Kidney (tissue), 14 donors: ENCODE measurements around the gene RBM42. TPM values are rescaled to one million over a fixed set of nuclear protein-coding genes. Genes with fewer than 3 reads are reported as not detected.
A peak's percentile ranks its signal among the peaks of the same experiment; 100 is the strongest.

Experiments used
- DNase-seq, 5 donors: peaks; one replicate each; pipeline ENCODE4 v3.0.0-alpha.2; 2013 to 2020
- FAIRE-seq: peaks from 2 replicates; lab custom pipeline; 2012; peaks lifted over from hg19 to GRCh38; lab: Jason Lieb, UNC
- H3K27ac ChIP-seq, 2 donors: one replicate each; pipeline ENCODE4 v1.7.0; 2013; ENCODE audit warnings: low read depth in 2 of 2, low read length in 2 of 2, inconsistent platforms in 1 of 2
- H3K27me3 ChIP-seq: one replicate; pipeline ENCODE4 v1.7.1; 2013; ENCODE audit warnings: low read length, inconsistent platforms; ENCODE audit not compliant: control insufficient read depth, insufficient read depth
- H3K36me3 ChIP-seq, 3 donors: one replicate each; pipeline versions ENCODE4 v1.7.0 to v1.7.1; 2013; ENCODE audit warnings: low read length in 3 of 3, control low read depth in 1 of 3, inconsistent platforms in 1 of 3; ENCODE audit not compliant: insufficient read depth in 3 of 3, control insufficient read depth in 2 of 3
- H3K4me1 ChIP-seq, 3 donors: one replicate each; pipeline versions ENCODE4 v1.7.0 to v1.7.1; 2013; ENCODE audit warnings: low read length in 3 of 3, inconsistent platforms in 1 of 3, low read depth in 1 of 3; ENCODE audit not compliant: control insufficient read depth in 2 of 3, insufficient read depth in 2 of 3
- H3K4me3 ChIP-seq, 3 donors: one replicate each; pipeline versions ENCODE4 v1.7.0 to v1.8.1; 2013; ENCODE audit warnings: low read length in 3 of 3, control low read depth in 1 of 3, inconsistent platforms in 1 of 3
- H3K9ac ChIP-seq, 3 donors: one replicate each; pipeline versions ENCODE4 v1.7.0 to v1.7.1; 2013; ENCODE audit warnings: low read length in 3 of 3, control low read depth in 1 of 3, inconsistent platforms in 1 of 3
- H3K9me3 ChIP-seq, 3 donors: one replicate each; pipeline versions ENCODE4 v1.7.0 to v1.7.1; 2013; ENCODE audit warnings: low read length in 3 of 3, control low read depth in 1 of 3, inconsistent platforms in 1 of 3; ENCODE audit not compliant: control insufficient read depth in 2 of 3, insufficient read depth in 1 of 3
- CTCF ChIP-seq: IDR thresholded peaks from 3 replicates; pipeline ENCODE4 v1.5.1; 2012; ENCODE audit warnings: mild to moderate bottlenecking, moderate library complexity, borderline replicate concordance; ENCODE audit not compliant: insufficient read depth; ENCODE audit errors: extremely low read depth
- intact Hi-C: fragments of 100-400 bp; cut with DNase I; formaldehyde crosslinking; loops from one replicate; pipeline ENCODE4 v1.11.1; 2022
- polyA plus RNA-seq: library from polyadenylated mRNA; stranded (reverse); fragments of 350-450 nt; fragmentation: Illumina TruSeq; extraction: RNeasy Lipid Tissue Mini Kit (QIAGEN cat#74804); gene quantifications from one replicate; pipeline ENCODE4 v1.2.3, GENCODE V29; 2014; ENCODE audit warnings: low read depth, low replicate concordance; ENCODE audit not compliant: insufficient read depth
- total RNA-seq: library from RNA; stranded (reverse); fragmentation: NEBNext Ultra II Directional; extraction: Animal tissue kit (Norgen Biotek cat#: 25700); gene quantifications from one replicate; pipeline ENCODE4 v1.2.1, GENCODE V29; 2021
- donor health status: control.
- donor health status: control.
- donor health status: control.
- donor health status: control.
- donor health status: control.
- donor health status: DM: yes; HTN: yes; CAD: no.
- donor health status: Normal renal cell carcinoma (clear cell type).

The RBM42 gene
- total and polyA plus RNA-seq, 2 donors from 2014 or later, result 77.6 to 78.1 TPM

- intact Hi-C loops, result no loop called here
- Histone ChIP-seq H3K4me1 (no peaks in the 10 kb centered on the region), H3K36me3 (no peaks in the 10 kb centered on the region), H3K9me3 (no peaks in the 10 kb centered on the region), H3K9ac (no peak overlapping the region), H3K27me3 (no peaks in the 10 kb centered on the region), H3K27ac (no peak overlapping the region), H3K4me3 (no peak overlapping the region)
- FAIRE-seq (no peak), DNase-seq (no peak)
- TF ChIP-seq CTCF, result no peak
Observed at GRCh38 chr19:35622750-35623149, 6.1 kb upstream of the RBM42 start.

- Histone ChIP-seq H3K36me3 (no peaks in the 10 kb centered on the region), H3K9ac (no peak overlapping the region), H3K4me3 (no peak overlapping the region), H3K9me3 (no peaks in the 10 kb centered on the region), H3K4me1 (no peaks in the 10 kb centered on the region), H3K27ac (no peak overlapping the region), H3K27me3 (no peaks in the 10 kb centered on the region)
- intact Hi-C loops, result no loop called here
- FAIRE-seq (no peak), DNase-seq (no peak)
- no peak for TF ChIP-seq CTCF
Observed at GRCh38 chr19:35623327-35624010, 5.4 kb upstream of the RBM42 start.

- TF ChIP-seq CTCF, result no peak
- FAIRE-seq (no peak), DNase-seq (no peak)
- Histone ChIP-seq H3K27me3 (no peaks in the 10 kb centered on the region), H3K9ac (peak overlapping the region; percentile 40 to 82 (median 68)), H3K9me3 (no peaks in the 10 kb centered on the region), H3K4me1 (peaks cover 0 to 5% (median 4%) of the 10 kb centered on the region in 3 donors), H3K36me3 (peaks cover 2 to 23% (median 19%) of the 10 kb centered on the region in 3 donors), H3K27ac (peak overlapping the region; percentile 80 to 87), H3K4me3 (peak overlapping the region; percentile 61 to 97 (median 85))
- intact Hi-C loops, result no loop called here
Observed at GRCh38 chr19:35628264-35628564, 622 bp upstream of the RBM42 start.

- no peak for TF ChIP-seq CTCF
- H3K9me3 ChIP-seq, result no peaks in the 10 kb centered on the region
- peaks cover 2 to 30% (median 25%) of the 10 kb centered on the region in 3 donors for H3K36me3 ChIP-seq
- no peak for FAIRE-seq
- DNase-seq, result no peak
- intact Hi-C loops, result no loop called here
- peak overlapping the region; percentile 71 to 73 for H3K27ac ChIP-seq
- peaks cover 0 to 5% (median 4%) of the 10 kb centered on the region in 3 donors for H3K4me1 ChIP-seq
- peak overlapping the region; percentile 65 to 98 (median 75) for H3K9ac ChIP-seq
- H3K27me3 ChIP-seq, result no peaks in the 10 kb centered on the region
- H3K4me3 ChIP-seq, result peak overlapping the region; percentile 72 to 97 (median 84)
Observed at GRCh38 chr19:35629332-35629633, 447 bp downstream of the RBM42 start.
